HL-60 (cell line): ENCODE measurements around the gene PIP5K1C.

Experiments used
- DNase-seq, 2 experiments: peaks; one replicate each; pipeline ENCODE4 v3.0.0-alpha.2; 2010 to 2020; ENCODE audit warnings: low read depth in 1 of 2, low spot score in 1 of 2
- H3K27ac ChIP-seq: fragments of 250-450 bp; sonication (Bioruptor Pico); replicated peaks from 2 replicates; pipeline ENCODE4 v1.5.1; 2020; ENCODE audit warnings: mild to moderate bottlenecking, moderate library complexity
- H3K27me3 ChIP-seq: fragments of 250-450 bp; sonication (Bioruptor Pico); 2 replicates; pipeline ENCODE4 v1.5.1; 2021; ENCODE audit warnings: mild to moderate bottlenecking, moderate library complexity; ENCODE audit not compliant: insufficient read depth, poor library complexity, severe bottlenecking
- H3K4me3 ChIP-seq: replicated peaks from 2 replicates; pipeline ENCODE4 v1.5.1; 2011; ENCODE audit warnings: mild to moderate bottlenecking, control low read depth, low read length; ENCODE audit not compliant: insufficient read depth
- CTCF ChIP-seq: IDR thresholded peaks from one replicate; pipeline ENCODE4 v1.5.1; 2011; ENCODE audit warnings: low read length, control low read depth, inconsistent platforms; ENCODE audit not compliant: insufficient read depth
- GABPA ChIP-seq: IDR thresholded peaks from 2 replicates; pipeline ENCODE4 v1.6.1; 2012; ENCODE audit warnings: low read depth
- POLR2AphosphoS5 ChIP-seq: IDR thresholded peaks from 2 replicates; pipeline ENCODE4 v1.6.1; 2012; ENCODE audit warnings: low read depth
- SPI1 ChIP-seq: IDR thresholded peaks from 2 replicates; pipeline ENCODE4 v1.6.1; 2012; ENCODE audit warnings: low read depth, mild to moderate bottlenecking, borderline replicate concordance
- TF ChIP-seq, protein P1 (sequence below): IDR thresholded peaks from 2 replicates; pipeline ENCODE4 v1.6.1; 2012; ENCODE audit warnings: low read depth; ENCODE audit not compliant: insufficient replicate concordance

PIP5K1C gene

GRCh38 chr19:3603121-3603811 lies 97.0 kb downstream of the PIP5K1C start:
- TF ChIP-seq CTCF (no peak), GABPA (no peak), POLR2AphosphoS5 (no peak), SPI1 (no peak)
- TF ChIP-seq, protein P1, sequence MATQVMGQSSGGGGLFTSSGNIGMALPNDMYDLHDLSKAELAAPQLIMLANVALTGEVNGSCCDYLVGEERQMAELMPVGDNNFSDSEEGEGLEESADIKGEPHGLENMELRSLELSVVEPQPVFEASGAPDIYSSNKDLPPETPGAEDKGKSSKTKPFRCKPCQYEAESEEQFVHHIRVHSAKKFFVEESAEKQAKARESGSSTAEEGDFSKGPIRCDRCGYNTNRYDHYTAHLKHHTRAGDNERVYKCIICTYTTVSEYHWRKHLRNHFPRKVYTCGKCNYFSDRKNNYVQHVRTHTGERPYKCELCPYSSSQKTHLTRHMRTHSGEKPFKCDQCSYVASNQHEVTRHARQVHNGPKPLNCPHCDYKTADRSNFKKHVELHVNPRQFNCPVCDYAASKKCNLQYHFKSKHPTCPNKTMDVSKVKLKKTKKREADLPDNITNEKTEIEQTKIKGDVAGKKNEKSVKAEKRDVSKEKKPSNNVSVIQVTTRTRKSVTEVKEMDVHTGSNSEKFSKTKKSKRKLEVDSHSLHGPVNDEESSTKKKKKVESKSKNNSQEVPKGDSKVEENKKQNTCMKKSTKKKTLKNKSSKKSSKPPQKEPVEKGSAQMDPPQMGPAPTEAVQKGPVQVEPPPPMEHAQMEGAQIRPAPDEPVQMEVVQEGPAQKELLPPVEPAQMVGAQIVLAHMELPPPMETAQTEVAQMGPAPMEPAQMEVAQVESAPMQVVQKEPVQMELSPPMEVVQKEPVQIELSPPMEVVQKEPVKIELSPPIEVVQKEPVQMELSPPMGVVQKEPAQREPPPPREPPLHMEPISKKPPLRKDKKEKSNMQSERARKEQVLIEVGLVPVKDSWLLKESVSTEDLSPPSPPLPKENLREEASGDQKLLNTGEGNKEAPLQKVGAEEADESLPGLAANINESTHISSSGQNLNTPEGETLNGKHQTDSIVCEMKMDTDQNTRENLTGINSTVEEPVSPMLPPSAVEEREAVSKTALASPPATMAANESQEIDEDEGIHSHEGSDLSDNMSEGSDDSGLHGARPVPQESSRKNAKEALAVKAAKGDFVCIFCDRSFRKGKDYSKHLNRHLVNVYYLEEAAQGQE = no peak
- H3K27ac ChIP-seq = no peak overlapping the region
- peaks cover 11% of the 10 kb centered on the region for H3K27me3 ChIP-seq
- DNase-seq = no peak
- H3K4me3 ChIP-seq = no peak overlapping the region

DNA sequence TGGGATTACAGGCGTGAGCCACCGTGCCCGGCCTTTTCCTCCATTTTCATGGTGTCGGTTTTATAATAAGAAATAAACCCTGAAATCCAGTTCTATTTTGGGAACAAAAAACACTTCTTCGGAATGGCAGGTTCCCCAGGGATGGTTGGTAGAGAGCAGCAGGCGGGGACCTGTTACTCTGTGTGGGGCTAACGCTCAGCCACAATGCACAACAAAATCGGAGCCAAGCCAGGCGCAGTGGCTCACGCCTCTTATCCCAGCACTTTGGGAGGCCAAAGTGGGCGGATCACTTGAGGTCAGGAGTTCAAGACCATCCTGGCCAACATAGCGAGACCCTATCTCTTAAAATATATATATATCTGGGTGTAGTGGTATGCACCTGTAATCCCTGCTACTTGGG lies 99.2 kb downstream of the PIP5K1C start:
- no peak overlapping the region for H3K4me3 ChIP-seq
- no peak for DNase-seq
- no peak overlapping the region for H3K27ac ChIP-seq
- TF ChIP-seq CTCF (no peak), SPI1 (no peak), GABPA (no peak), POLR2AphosphoS5 (no peak)
- TF ChIP-seq, protein P1 = no peak
- H3K27me3 ChIP-seq = peaks cover 7% of the 10 kb centered on the region

GRCh38 chr19:3599776-3600187 lies 100.5 kb downstream of the PIP5K1C start:
- TF ChIP-seq, protein P1 = no peak
- TF ChIP-seq POLR2AphosphoS5 (no peak), GABPA (no peak), SPI1 (no peak), CTCF (no peak)
- no peak for DNase-seq
- H3K4me3 ChIP-seq = no peak overlapping the region
- no peak overlapping the region for H3K27ac ChIP-seq
- H3K27me3 ChIP-seq = no peaks in the 10 kb centered on the region
